GM18907 (cell line): Measurements from ENCODE around the gene RNF123.
"Not testable (repeated sequence)": the region's sequence is repeated elsewhere in the genome, so short reads cannot be mapped to it uniquely, and the experiment has no call there.

Experiments used
- ATAC-seq: cut with Tn5 transposase; IDR thresholded peaks from one replicate; pipeline ENCODE4 v1.9.1; 2021; ENCODE audit warnings: mild to moderate bottlenecking, moderate library complexity; ENCODE audit not compliant: unreplicated experiment

Gene RNF123

GRCh38 chr3:49675912-49676311 lies 13.4 kb upstream of the RNF123 start:
- ATAC-seq: no peak

GRCh38 chr3:49680493-49681231 lies 8.7 kb upstream of the RNF123 start:
- no peak for ATAC-seq

- no peak for ATAC-seq
Measured at GRCh38 chr3:49681232-49681522, 8.2 kb upstream of the RNF123 start.

- no peak for ATAC-seq
Measured at GRCh38 chr3:49681543-49681942, 7.8 kb upstream of the RNF123 start.

GRCh38 chr3:49683162-49683561 lies 6.2 kb upstream of the RNF123 start:
- no peak for ATAC-seq

- not testable (repeated sequence) for ATAC-seq
Measured at GRCh38 chr3:49684453-49684852, 4.9 kb upstream of the RNF123 start.

- ATAC-seq: not testable (repeated sequence)
Measured at GRCh38 chr3:49685103-49685502, 4.3 kb upstream of the RNF123 start.

- not testable (repeated sequence) for ATAC-seq
Measured at GRCh38 chr3:49685846-49686245, 3.5 kb upstream of the RNF123 start.

GRCh38 chr3:49686346-49686745 lies 3.0 kb upstream of the RNF123 start:
- not testable (repeated sequence) for ATAC-seq

GRCh38 chr3:49686769-49687423 lies 2.5 kb upstream of the RNF123 start:
- ATAC-seq: not testable (repeated sequence)

- ATAC-seq: not testable (repeated sequence)
Measured at GRCh38 chr3:49687424-49687795, 1.9 kb upstream of the RNF123 start.

- peak; percentile 6 for ATAC-seq
Measured at GRCh38 chr3:49688338-49689045, 865 bp upstream of the RNF123 start.

- peak; percentile 1 for ATAC-seq
Measured at GRCh38 chr3:49689908-49690624, 709 bp downstream of the RNF123 start.

GRCh38 chr3:49690856-49691255 lies 1.5 kb downstream of the RNF123 start:
- ATAC-seq: not testable (repeated sequence)

GRCh38 chr3:49691481-49691880 lies 2.1 kb downstream of the RNF123 start:
- not testable (repeated sequence) for ATAC-seq

GRCh38 chr3:49694409-49695070 lies 5.2 kb downstream of the RNF123 start:
- ATAC-seq: not testable (repeated sequence)

- not testable (repeated sequence) for ATAC-seq
Measured at GRCh38 chr3:49695350-49696015, 6.1 kb downstream of the RNF123 start.

GRCh38 chr3:49699281-49699979 lies 10.1 kb downstream of the RNF123 start:
- no peak for ATAC-seq

GRCh38 chr3:49700014-49700413 lies 10.7 kb downstream of the RNF123 start:
- no peak for ATAC-seq
